ENCODE results near the gene UBE2QL1.

GRCh38 chr5:6411141-6411540, 37.5 kb upstream of the UBE2QL1 start:
- TF ChIP-seq, protein P1, sequence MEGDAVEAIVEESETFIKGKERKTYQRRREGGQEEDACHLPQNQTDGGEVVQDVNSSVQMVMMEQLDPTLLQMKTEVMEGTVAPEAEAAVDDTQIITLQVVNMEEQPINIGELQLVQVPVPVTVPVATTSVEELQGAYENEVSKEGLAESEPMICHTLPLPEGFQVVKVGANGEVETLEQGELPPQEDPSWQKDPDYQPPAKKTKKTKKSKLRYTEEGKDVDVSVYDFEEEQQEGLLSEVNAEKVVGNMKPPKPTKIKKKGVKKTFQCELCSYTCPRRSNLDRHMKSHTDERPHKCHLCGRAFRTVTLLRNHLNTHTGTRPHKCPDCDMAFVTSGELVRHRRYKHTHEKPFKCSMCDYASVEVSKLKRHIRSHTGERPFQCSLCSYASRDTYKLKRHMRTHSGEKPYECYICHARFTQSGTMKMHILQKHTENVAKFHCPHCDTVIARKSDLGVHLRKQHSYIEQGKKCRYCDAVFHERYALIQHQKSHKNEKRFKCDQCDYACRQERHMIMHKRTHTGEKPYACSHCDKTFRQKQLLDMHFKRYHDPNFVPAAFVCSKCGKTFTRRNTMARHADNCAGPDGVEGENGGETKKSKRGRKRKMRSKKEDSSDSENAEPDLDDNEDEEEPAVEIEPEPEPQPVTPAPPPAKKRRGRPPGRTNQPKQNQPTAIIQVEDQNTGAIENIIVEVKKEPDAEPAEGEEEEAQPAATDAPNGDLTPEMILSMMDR (IDR thresholded peaks at IDR 0.05): no peak
- no peak for TF ChIP-seq EZH2 (IDR thresholded peaks at IDR 0.05; ENCODE audit: borderline replicate concordance, insufficient read depth, low read depth, low read length, poor library complexity, severe bottlenecking)
